Uterus (tissue), 2 donors: ENCODE results near the gene ESRRG.

Source experiments
- CTCF ChIP-seq, 4 experiments: fragments of 200-600 bp in 2 of 4; fragments of 450-650 bp in 2 of 4; sonication (generic) in 2 of 4; IDR thresholded peaks; one replicate each; pipeline ENCODE4 v1.5.1; 2016 to 2019; ENCODE audit warnings: antibody characterized with exemption in 4 of 4, mild to moderate bottlenecking in 2 of 4, moderate library complexity in 1 of 4
- POLR2A ChIP-seq, 2 donors: fragments of 450-650 bp; IDR thresholded peaks; one replicate each; pipeline ENCODE4 v1.6.1; 2016; ENCODE audit warnings: antibody characterized with exemption in 2 of 2, mild to moderate bottlenecking in 1 of 2, moderate library complexity in 1 of 2

GRCh38 chr1:216500273-216500967, 222.8 kb downstream of the ESRRG start:
- TF ChIP-seq CTCF (IDR thresholded peaks at IDR 0.05) = no peak
- TF ChIP-seq POLR2A (IDR thresholded peaks at IDR 0.05) = no peak
